ENCODE data around the gene CD40. TPM values are rescaled to one million over a fixed set of nuclear protein-coding genes. Genes with fewer than 3 reads are reported as not detected.

The CD40 gene
- total RNA-seq, 1 donor from 2014 or later: 35.7 TPM

GRCh38 chr20:46123482-46124245 lies 5.5 kb downstream of the CD40 start:
- peaks cover 39% of the 10 kb centered on the region for H3K4me1 ChIP-seq
- DNase-seq (no peak), ATAC-seq (no peak)
- no peak overlapping the region for H3K27ac ChIP-seq
- TF ChIP-seq CTCF (IDR thresholded peaks at IDR 0.05): no peak
- intact Hi-C loops (cut with DNase I): no loop called here
- no peaks in the 10 kb centered on the region for H3K9me3 ChIP-seq
- H3K27me3 ChIP-seq (ENCODE audit: low read depth): no peaks in the 10 kb centered on the region
- H3K36me3 ChIP-seq: peaks cover 51% of the 10 kb centered on the region
- H3K4me3 ChIP-seq: no peak overlapping the region

GRCh38 chr20:46126440-46127056 lies 8.4 kb downstream of the CD40 start:
- Histone ChIP-seq H3K4me3 (no peak overlapping the region), H3K4me1 (peaks cover 11% of the 10 kb centered on the region), H3K9me3 (no peaks in the 10 kb centered on the region), H3K27me3 (ENCODE audit: low read depth) (no peaks in the 10 kb centered on the region), H3K27ac (no peak overlapping the region), H3K36me3 (peaks cover 53% of the 10 kb centered on the region)
- DNase-seq (no peak), ATAC-seq (no peak)
- no peak for TF ChIP-seq CTCF (IDR thresholded peaks at IDR 0.05)
- intact Hi-C loops (cut with DNase I): no loop called here

- DNase-seq: no peak
- no peak overlapping the region for H3K4me3 ChIP-seq
- H3K9me3 ChIP-seq: no peaks in the 10 kb centered on the region
- no peaks in the 10 kb centered on the region for H3K27me3 ChIP-seq (ENCODE audit: low read depth)
- H3K36me3 ChIP-seq: peaks cover 45% of the 10 kb centered on the region
- peaks cover 2% of the 10 kb centered on the region for H3K4me1 ChIP-seq
- no peak for TF ChIP-seq CTCF (IDR thresholded peaks at IDR 0.05)
- no peak overlapping the region for H3K27ac ChIP-seq
- no peak for ATAC-seq
- intact Hi-C loops (cut with DNase I): no loop called here
Observed at GRCh38 chr20:46127396-46128010, 9.4 kb downstream of the CD40 start.

DNA sequence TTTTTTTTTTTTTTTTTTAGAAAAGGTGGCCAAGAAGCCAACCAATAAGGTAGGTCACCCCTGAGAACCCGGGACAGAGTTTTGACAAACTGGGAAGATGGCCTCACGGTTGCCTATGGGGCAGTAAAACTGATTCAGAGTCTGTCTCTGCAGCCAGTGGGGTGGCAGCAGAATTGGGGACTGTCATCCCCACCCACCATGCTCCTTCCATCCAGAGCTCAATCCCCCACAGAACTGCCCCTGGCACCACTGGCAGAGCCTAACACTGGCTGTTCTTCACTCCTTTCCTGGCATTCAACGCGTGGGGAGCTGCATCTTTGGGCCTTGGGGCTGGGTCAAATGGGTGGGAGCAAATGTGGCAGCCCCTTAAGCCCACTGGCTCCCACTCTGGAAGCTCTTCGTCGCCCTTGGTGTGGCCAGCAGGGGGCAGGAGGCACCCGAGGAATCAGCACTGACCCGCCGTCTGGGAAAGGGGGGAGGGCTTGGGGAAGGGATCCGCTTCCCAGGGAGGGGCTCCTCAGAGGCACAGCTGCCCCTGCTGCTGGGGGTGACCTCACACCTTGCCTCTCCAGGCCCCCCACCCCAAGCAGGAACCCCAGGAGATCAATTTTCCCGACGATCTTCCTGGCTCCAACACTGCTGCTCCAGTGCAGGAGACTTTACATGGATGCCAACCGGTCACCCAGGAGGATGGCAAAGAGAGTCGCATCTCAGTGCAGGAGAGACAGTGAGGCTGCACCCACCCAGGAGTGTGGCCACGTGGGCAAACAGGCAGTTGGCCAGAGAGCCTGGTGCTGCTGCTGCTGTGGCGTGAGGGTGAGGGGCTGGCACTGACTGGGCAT lies 10.4 kb downstream of the CD40 start:
- ATAC-seq (peak; percentile 43 to 47), DNase-seq (no peak)
- no peaks in the 10 kb centered on the region for H3K27me3 ChIP-seq (ENCODE audit: low read depth)
- H3K4me3 ChIP-seq: no peak overlapping the region
- intact Hi-C loops (cut with DNase I): no loop called here
- H3K9me3 ChIP-seq: no peaks in the 10 kb centered on the region
- peaks cover 35% of the 10 kb centered on the region for H3K36me3 ChIP-seq
- H3K27ac ChIP-seq: no peak overlapping the region
- no peaks in the 10 kb centered on the region for H3K4me1 ChIP-seq
- TF ChIP-seq CTCF (IDR thresholded peaks at IDR 0.05): peak; percentile 54

- peaks cover 6% of the 10 kb centered on the region for H3K27me3 ChIP-seq (ENCODE audit: low read depth)
- no peak overlapping the region for H3K4me3 ChIP-seq
- no peak overlapping the region for H3K27ac ChIP-seq
- no peak for TF ChIP-seq CTCF (IDR thresholded peaks at IDR 0.05)
- no peaks in the 10 kb centered on the region for H3K9me3 ChIP-seq
- intact Hi-C loops (cut with DNase I): no loop called here
- H3K36me3 ChIP-seq: peaks cover 25% of the 10 kb centered on the region
- H3K4me1 ChIP-seq: no peaks in the 10 kb centered on the region
- DNase-seq (no peak), ATAC-seq (no peak)
Observed at GRCh38 chr20:46129955-46130481, 11.9 kb downstream of the CD40 start.
